GM23338 (cell line): ENCODE results near the gene MPHOSPH8. TPM values are rescaled to one million over a fixed set of nuclear protein-coding genes. Genes with fewer than 3 reads are reported as not detected.

Experiments used
- ATAC-seq: fragments of 200-7000 bp; cut with Tn5 transposase; 3 replicates; pipeline ENCODE4 v1.9.1; 2020
- DNase-seq: peaks from one replicate; pipeline ENCODE4 v3.0.0-alpha.2; 2015; ENCODE audit warnings: low spot score
- H2AFZ ChIP-seq: fragments of 200-600 bp; sonication (generic); 2 replicates; pipeline ENCODE4 v1.8.0; 2016; ENCODE audit warnings: antibody characterized with exemption, mild to moderate bottlenecking, moderate library complexity
- H3F3A ChIP-seq: fragments of 200-600 bp; sonication (generic); replicated peaks from 2 replicates; pipeline ENCODE4 v1.8.0; 2017; ENCODE audit warnings: antibody characterized with exemption, mixed run types, low read depth
- H3K27ac ChIP-seq: fragments of 200-600 bp; sonication (generic); 2 replicates; pipeline ENCODE4 v1.6.1; 2016; ENCODE audit warnings: low read depth
- H3K27me3 ChIP-seq: fragments of 200-600 bp; sonication (generic); 2 replicates; pipeline ENCODE4 v1.8.0; 2016; ENCODE audit warnings: mild to moderate bottlenecking, mixed run types, moderate library complexity; ENCODE audit not compliant: insufficient read depth
- H3K36me3 ChIP-seq: fragments of 200-600 bp; sonication (generic); 2 replicates; pipeline ENCODE4 v1.8.0; 2016; ENCODE audit warnings: mild to moderate bottlenecking; ENCODE audit not compliant: insufficient read depth
- H3K4me1 ChIP-seq: fragments of 200-600 bp; sonication (generic); 2 replicates; pipeline ENCODE4 v1.8.0; 2016; ENCODE audit warnings: mild to moderate bottlenecking, moderate library complexity; ENCODE audit not compliant: insufficient read depth
- H3K4me2 ChIP-seq: fragments of 200-600 bp; sonication (generic); 2 replicates; pipeline ENCODE4 v1.7.1; 2017; ENCODE audit warnings: mixed run types
- H3K4me3 ChIP-seq: fragments of 200-600 bp; sonication (generic); 2 replicates; pipeline ENCODE4 v1.6.1; 2016; ENCODE audit warnings: mixed run types
- H3K79me2 ChIP-seq: fragments of 200-600 bp; sonication (generic); replicated peaks from 2 replicates; pipeline ENCODE4 v1.8.0; 2017; ENCODE audit warnings: mild to moderate bottlenecking; ENCODE audit not compliant: insufficient read depth
- H3K9me2 ChIP-seq: fragments of 200-600 bp; sonication (generic); 2 replicates; pipeline ENCODE4 v1.8.0; 2017; ENCODE audit not compliant: insufficient read depth
- H4K20me1 ChIP-seq: fragments of 200-600 bp; sonication (generic); replicated peaks from 2 replicates; pipeline ENCODE4 v1.8.0; 2017; ENCODE audit warnings: mild to moderate bottlenecking; ENCODE audit not compliant: insufficient read depth
- H3K27ac Mint-ChIP-seq: 2 replicates; pipeline ENCODE4 v1.8.0; 2020; ENCODE audit warnings: inconsistent platforms, mild to moderate bottlenecking, moderate library complexity, mixed read lengths
- H3K27me3 Mint-ChIP-seq: 3 replicates; pipeline ENCODE4 v1.8.0; 2022; ENCODE audit warnings: low read depth, mild to moderate bottlenecking, moderate library complexity, mixed read lengths, inconsistent platforms; ENCODE audit not compliant: insufficient read depth, poor library complexity
- H3K36me3 Mint-ChIP-seq: 3 replicates; pipeline ENCODE4 v1.8.0; 2021; ENCODE audit warnings: low read depth, mild to moderate bottlenecking, inconsistent platforms, moderate library complexity, mixed read lengths
- H3K4me1 Mint-ChIP-seq: 3 replicates; pipeline ENCODE4 v1.8.0; 2020; ENCODE audit warnings: mild to moderate bottlenecking, inconsistent platforms, mixed read lengths
- H3K4me3 Mint-ChIP-seq: 3 replicates; pipeline ENCODE4 v1.8.0; 2021; ENCODE audit warnings: moderate library complexity, mild to moderate bottlenecking, inconsistent platforms, mixed read lengths
- H3K9me3 Mint-ChIP-seq: 3 replicates; pipeline ENCODE4 v1.8.0; 2020; ENCODE audit warnings: moderate library complexity, mild to moderate bottlenecking, inconsistent platforms, mixed read lengths
- CREB1 ChIP-seq: fragments of 250-450 bp; sonication (Bioruptor Pico); IDR thresholded peaks from 2 replicates; pipeline ENCODE4 v1.5.0; 2020; ENCODE audit warnings: low read depth, mild to moderate bottlenecking, moderate library complexity
- CTCF ChIP-seq, 2 experiments: fragments of 200-600 bp in 1 of 2; sonication (generic) in 1 of 2; conservative IDR thresholded peaks; 2 replicates each; pipeline versions ENCODE4 v1.5.1 to v1.6.1; 2016 to 2017; ENCODE audit warnings: antibody characterized with exemption in 2 of 2, low read depth in 2 of 2, mild to moderate bottlenecking in 2 of 2, moderate library complexity in 1 of 2
- EZH2 ChIP-seq: fragments of 200-600 bp; sonication (generic); IDR thresholded peaks from one replicate; pipeline ENCODE4 v1.8.0; 2017; ENCODE audit warnings: antibody characterized with exemption, mild to moderate bottlenecking, low read depth; ENCODE audit not compliant: unreplicated experiment
- EZH2phosphoT487 ChIP-seq: fragments of 200-600 bp; sonication (generic); IDR thresholded peaks from one replicate; pipeline ENCODE4 v1.8.1; 2018; ENCODE audit warnings: antibody characterized with exemption; ENCODE audit not compliant: unreplicated experiment
- JUNB ChIP-seq: IDR thresholded peaks from one replicate; pipeline ENCODE4 v1.6.1; 2016; ENCODE audit warnings: antibody characterized with exemption; ENCODE audit not compliant: unreplicated experiment
- NANOG ChIP-seq: IDR thresholded peaks from 2 replicates; pipeline ENCODE4 v1.6.1; 2016; ENCODE audit warnings: antibody characterized with exemption, borderline replicate concordance
- POLR2AphosphoS5 ChIP-seq: IDR thresholded peaks from 2 replicates; pipeline ENCODE4 v1.6.1; 2016; ENCODE audit warnings: antibody characterized with exemption, low read depth
- STAT1 ChIP-seq: IDR thresholded peaks from one replicate; pipeline ENCODE4 v1.6.1; 2016; ENCODE audit warnings: antibody characterized with exemption; ENCODE audit not compliant: unreplicated experiment
- ZNF114 ChIP-seq: fragments of 250-450 bp; sonication (Bioruptor Pico); IDR thresholded peaks from 2 replicates; pipeline ENCODE4 v1.5.0; 2020; ENCODE audit warnings: mild to moderate bottlenecking, moderate library complexity
- ZNF331 ChIP-seq: fragments of 250-450 bp; sonication (Bioruptor Pico); IDR thresholded peaks from 2 replicates; pipeline ENCODE4 v1.5.0; 2020; ENCODE audit warnings: low read depth, mild to moderate bottlenecking, moderate library complexity
- ZNF462 ChIP-seq: fragments of 250-450 bp; sonication (Bioruptor Pico); IDR thresholded peaks from 2 replicates; pipeline ENCODE4 v1.5.0; 2020; ENCODE audit warnings: mild to moderate bottlenecking, moderate library complexity
- polyA plus RNA-seq: library from polyadenylated mRNA; unstranded; fragments of >200 nt; fragmentation: Nextera tagmentation; extraction: Ambion mirVana; gene quantifications from 2 replicates; pipeline ENCODE4 v1.2.1, GENCODE V29; 2016
- total RNA-seq: library from RNA; depleted of rRNA; stranded (reverse); fragments of >200 nt; shearing (Covaris generic); gene quantifications from 2 replicates; pipeline ENCODE4 v1.2.3, GENCODE V29; 2014
- TF ChIP-seq, protein P1 (sequence below): IDR thresholded peaks from one replicate; pipeline ENCODE4 v1.6.1; 2018; ENCODE audit warnings: antibody characterized with exemption; ENCODE audit not compliant: unreplicated experiment
- TF ChIP-seq, protein P2 (sequence below): IDR thresholded peaks from 2 replicates; pipeline ENCODE4 v1.6.1; 2016; ENCODE audit warnings: antibody characterized with exemption

MPHOSPH8 gene
- total and polyA plus RNA-seq, 2 experiments from 2014 or later, result 15.6 to 31.9 TPM

DNA sequence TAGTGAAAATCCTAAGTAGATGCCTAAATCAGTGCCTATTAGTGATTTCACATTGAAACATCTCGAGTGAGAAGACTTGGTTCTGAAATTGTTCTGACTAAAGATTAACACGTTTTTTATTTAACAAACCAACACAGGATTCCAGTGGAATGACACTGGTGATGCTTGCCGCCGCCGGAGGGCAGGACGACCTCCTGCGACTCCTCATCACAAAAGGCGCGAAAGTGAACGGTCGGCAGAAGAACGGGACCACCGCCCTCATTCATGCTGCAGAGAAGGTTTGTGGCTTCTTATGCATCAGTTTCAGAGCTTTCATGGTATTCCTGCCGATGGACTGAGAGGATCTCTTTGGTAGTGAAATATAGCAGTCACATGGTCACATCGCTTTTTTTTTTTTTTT lies 28.1 kb downstream of the MPHOSPH8 start:
- H3K4me1 ChIP-seq, result no peaks in the 10 kb centered on the region
- Mint-ChIP-seq H3K4me3 (no peak overlapping the region), H3K9me3 (no peaks in the 10 kb centered on the region), H3K36me3 (peaks cover 39% of the 10 kb centered on the region), H3K27me3 (peaks cover 2% of the 10 kb centered on the region), H3K4me1 (peaks cover 10% of the 10 kb centered on the region), H3K27ac (no peak overlapping the region)
- peaks cover 3% of the 10 kb centered on the region; the same call in 1 of the 2 replicates for H4K20me1 ChIP-seq
- peaks cover 9% of the 10 kb centered on the region for H3K36me3 ChIP-seq
- H2AFZ ChIP-seq, result no peak overlapping the region
- TF ChIP-seq ZNF331 (CRISPR knock-in tag) (no peak), EZH2phosphoT487 (no peak), POLR2AphosphoS5 (no peak), STAT1 (no peak), ZNF114 (CRISPR knock-in tag) (no peak), NANOG (no peak), ZNF462 (no peak), CTCF (conservative IDR thresholded peaks at IDR 0.05; ENCODE audit: low read depth in 2 of 2) (no peak), EZH2 (no peak), JUNB (no peak), CREB1 (CRISPR knock-in tag) (no peak)
- TF ChIP-seq, protein P1, sequence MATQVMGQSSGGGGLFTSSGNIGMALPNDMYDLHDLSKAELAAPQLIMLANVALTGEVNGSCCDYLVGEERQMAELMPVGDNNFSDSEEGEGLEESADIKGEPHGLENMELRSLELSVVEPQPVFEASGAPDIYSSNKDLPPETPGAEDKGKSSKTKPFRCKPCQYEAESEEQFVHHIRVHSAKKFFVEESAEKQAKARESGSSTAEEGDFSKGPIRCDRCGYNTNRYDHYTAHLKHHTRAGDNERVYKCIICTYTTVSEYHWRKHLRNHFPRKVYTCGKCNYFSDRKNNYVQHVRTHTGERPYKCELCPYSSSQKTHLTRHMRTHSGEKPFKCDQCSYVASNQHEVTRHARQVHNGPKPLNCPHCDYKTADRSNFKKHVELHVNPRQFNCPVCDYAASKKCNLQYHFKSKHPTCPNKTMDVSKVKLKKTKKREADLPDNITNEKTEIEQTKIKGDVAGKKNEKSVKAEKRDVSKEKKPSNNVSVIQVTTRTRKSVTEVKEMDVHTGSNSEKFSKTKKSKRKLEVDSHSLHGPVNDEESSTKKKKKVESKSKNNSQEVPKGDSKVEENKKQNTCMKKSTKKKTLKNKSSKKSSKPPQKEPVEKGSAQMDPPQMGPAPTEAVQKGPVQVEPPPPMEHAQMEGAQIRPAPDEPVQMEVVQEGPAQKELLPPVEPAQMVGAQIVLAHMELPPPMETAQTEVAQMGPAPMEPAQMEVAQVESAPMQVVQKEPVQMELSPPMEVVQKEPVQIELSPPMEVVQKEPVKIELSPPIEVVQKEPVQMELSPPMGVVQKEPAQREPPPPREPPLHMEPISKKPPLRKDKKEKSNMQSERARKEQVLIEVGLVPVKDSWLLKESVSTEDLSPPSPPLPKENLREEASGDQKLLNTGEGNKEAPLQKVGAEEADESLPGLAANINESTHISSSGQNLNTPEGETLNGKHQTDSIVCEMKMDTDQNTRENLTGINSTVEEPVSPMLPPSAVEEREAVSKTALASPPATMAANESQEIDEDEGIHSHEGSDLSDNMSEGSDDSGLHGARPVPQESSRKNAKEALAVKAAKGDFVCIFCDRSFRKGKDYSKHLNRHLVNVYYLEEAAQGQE, result no peak
- TF ChIP-seq, protein P2, sequence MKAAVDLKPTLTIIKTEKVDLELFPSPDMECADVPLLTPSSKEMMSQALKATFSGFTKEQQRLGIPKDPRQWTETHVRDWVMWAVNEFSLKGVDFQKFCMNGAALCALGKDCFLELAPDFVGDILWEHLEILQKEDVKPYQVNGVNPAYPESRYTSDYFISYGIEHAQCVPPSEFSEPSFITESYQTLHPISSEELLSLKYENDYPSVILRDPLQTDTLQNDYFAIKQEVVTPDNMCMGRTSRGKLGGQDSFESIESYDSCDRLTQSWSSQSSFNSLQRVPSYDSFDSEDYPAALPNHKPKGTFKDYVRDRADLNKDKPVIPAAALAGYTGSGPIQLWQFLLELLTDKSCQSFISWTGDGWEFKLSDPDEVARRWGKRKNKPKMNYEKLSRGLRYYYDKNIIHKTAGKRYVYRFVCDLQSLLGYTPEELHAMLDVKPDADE, result no peak
- no peak overlapping the region for H3K4me2 ChIP-seq
- no peaks in the 10 kb centered on the region for H3K27me3 ChIP-seq
- no peak overlapping the region for H3K27ac ChIP-seq
- H3K4me3 ChIP-seq, result no peak overlapping the region
- DNase-seq, result no peak
- peaks cover 10% of the 10 kb centered on the region; the same call in 1 of the 2 replicates for H3F3A ChIP-seq
- H3K9me2 ChIP-seq, result no peaks in the 10 kb centered on the region
- H3K79me2 ChIP-seq, result no peaks in the 10 kb centered on the region
- ATAC-seq, result no peak
